Endothelial cell of umbilical vein (primary cell): ENCODE results near the gene FAM151B. TPM values are rescaled to one million over a fixed set of nuclear protein-coding genes. Genes with fewer than 3 reads are reported as not detected.

Source experiments
- Bru-seq: library from RNA; stranded (reverse); fragments of 400-500 nt; gene quantifications from one replicate; lab custom pipeline; 2021; lab: Mats Ljungman, UMichigan
- BruChase-seq, 2 experiments: library from RNA; stranded (reverse); fragments of 400-500 nt; gene quantifications; one replicate each; lab custom pipeline; 2021; lab: Mats Ljungman, UMichigan
- BruUV-seq: library from RNA; stranded (reverse); fragments of 400-500 nt; replicated peaks from 2 replicates; lab custom pipeline; 2021; lab: Mats Ljungman, UMichigan
- CTCF ChIA-PET: fragments of 300-600, 350-600 bp; sonication (Branson Sonifier 250); formaldehyde crosslinking; loops from one replicate; lab custom pipeline; 2021; ENCODE audit warnings: antibody characterized with exemption, inconsistent platforms; lab: Charles Lee
- POLR2A ChIA-PET: fragments of 300-600, 350-600 bp; sonication (Branson Sonifier 250); formaldehyde crosslinking; loops from one replicate; lab custom pipeline; 2021; ENCODE audit warnings: antibody characterized with exemption, inconsistent platforms; lab: Charles Lee
- DNase-seq: peaks from one replicate; pipeline ENCODE4 v3.0.0-alpha.2; 2011; ENCODE audit warnings: low read depth, low spot score
- FAIRE-seq: peaks from 2 replicates; lab custom pipeline; 2011; peaks lifted over from hg19 to GRCh38; lab: Jason Lieb, UNC
- H2AFZ ChIP-seq: 2 replicates; pipeline ENCODE4 v1.6.0; 2012; ENCODE audit warnings: low read depth, low read length, control low read depth, inconsistent platforms
- H3K27ac ChIP-seq: 2 replicates; pipeline ENCODE4 v1.5.1; 2011; ENCODE audit warnings: low read depth, mild to moderate bottlenecking, control low read depth, low read length, moderate library complexity; ENCODE audit not compliant: insufficient read depth
- H3K27me3 ChIP-seq, 2 experiments: 2 replicates each; pipeline versions ENCODE4 v1.6.0 to v1.6.1; 2011; ENCODE audit warnings: low read length in 2 of 2, mixed read lengths in 1 of 2; ENCODE audit not compliant: control insufficient read depth in 2 of 2, insufficient read depth in 2 of 2
- H3K36me3 ChIP-seq, 2 experiments: 2 replicates in 1 of 2; 3 replicates in 1 of 2; pipeline ENCODE4 v1.5.1; 2011; ENCODE audit warnings: low read length in 2 of 2, mild to moderate bottlenecking in 1 of 2, moderate library complexity in 1 of 2; ENCODE audit not compliant: control insufficient read depth in 2 of 2, insufficient read depth in 2 of 2; ENCODE audit errors: extremely low read depth in 1 of 2
- H3K4me1 ChIP-seq: 3 replicates; pipeline ENCODE4 v1.5.1; 2011; ENCODE audit warnings: mild to moderate bottlenecking, low read length; ENCODE audit not compliant: control insufficient read depth, insufficient read depth; ENCODE audit errors: extremely low read depth
- H3K4me2 ChIP-seq: 2 replicates; pipeline ENCODE4 v1.6.1; 2011; ENCODE audit warnings: low read length, control low read depth, mixed read lengths; ENCODE audit not compliant: insufficient read depth
- H3K4me3 ChIP-seq, 3 experiments: fragments of 200-600 bp in 1 of 3; sonication (generic), shearing (Covaris generic) in 1 of 3; replicated peaks in 1 of 3; 2 replicates each; pipeline ENCODE4 v1.5.1; 2011 to 2016; ENCODE audit warnings: control low read depth in 3 of 3, low read length in 3 of 3, mild to moderate bottlenecking in 2 of 3, inconsistent platforms in 1 of 3, low read depth in 1 of 3, moderate library complexity in 1 of 3; ENCODE audit not compliant: insufficient read depth in 1 of 3
- H3K79me2 ChIP-seq: 2 replicates; pipeline ENCODE4 v1.6.0; 2012; ENCODE audit warnings: low read length, inconsistent platforms; ENCODE audit not compliant: control insufficient read depth, insufficient read depth
- H3K9ac ChIP-seq: replicated peaks from 2 replicates; pipeline ENCODE3; 2011; ENCODE audit warnings: low read length, control low read depth; ENCODE audit not compliant: insufficient read depth; ENCODE audit errors: extremely low read depth
- H3K9me1 ChIP-seq: replicated peaks from 3 replicates; pipeline ENCODE4 v1.6.0; 2011; ENCODE audit warnings: mild to moderate bottlenecking, low read length; ENCODE audit not compliant: control insufficient read depth, insufficient read depth; ENCODE audit errors: extremely low read depth
- H3K9me3 ChIP-seq: replicated peaks from 2 replicates; pipeline ENCODE4 v1.5.1; 2012; ENCODE audit warnings: low read length, inconsistent platforms; ENCODE audit not compliant: control insufficient read depth, insufficient read depth
- H4K20me1 ChIP-seq: replicated peaks from 2 replicates; pipeline ENCODE3; 2011; ENCODE audit warnings: mild to moderate bottlenecking, low read length; ENCODE audit not compliant: control insufficient read depth, insufficient read depth; ENCODE audit errors: extremely low read depth
- CTCF ChIP-seq, 2 donors: IDR thresholded peaks; 1 replicate in 1 of 2; 2 replicates in 1 of 2; pipeline ENCODE4 v1.5.1; 2011; ENCODE audit warnings: low read length in 2 of 2, mild to moderate bottlenecking in 2 of 2, moderate library complexity in 2 of 2, control low read depth in 1 of 2, inconsistent platforms in 1 of 2, low read depth in 1 of 2; ENCODE audit not compliant: insufficient read depth in 1 of 2; ENCODE audit errors: extremely low read depth in 1 of 2
- EZH2 ChIP-seq: IDR thresholded peaks from 2 replicates; pipeline ENCODE4 v1.6.1; 2012; ENCODE audit warnings: borderline replicate concordance, low read depth, mild to moderate bottlenecking, moderate library complexity, low read length, inconsistent platforms; ENCODE audit not compliant: severe bottlenecking
- FOS ChIP-seq: IDR thresholded peaks from 2 replicates; pipeline ENCODE4 v1.6.1; 2011; ENCODE audit warnings: mild to moderate bottlenecking, low read length, moderate library complexity, borderline replicate concordance; ENCODE audit not compliant: insufficient read depth
- GATA2 ChIP-seq: IDR thresholded peaks from 2 replicates; pipeline ENCODE4 v1.7.0; 2011; ENCODE audit warnings: low read depth, mild to moderate bottlenecking, moderate library complexity, mixed read lengths, low read length; ENCODE audit not compliant: insufficient read length, insufficient read depth
- JUN ChIP-seq: IDR thresholded peaks from 2 replicates; pipeline ENCODE4 v1.6.1; 2011; ENCODE audit warnings: borderline replicate concordance, low read depth; ENCODE audit not compliant: insufficient read length, insufficient read depth
- MAX ChIP-seq: IDR thresholded peaks from 2 replicates; pipeline ENCODE4 v1.6.1; 2011; ENCODE audit not compliant: insufficient read depth, insufficient read length
- MYC ChIP-seq: IDR thresholded peaks from one replicate; pipeline ENCODE4 v1.6.1; 2011; ENCODE audit warnings: mild to moderate bottlenecking, low read depth, low read length
- POLR2A ChIP-seq: IDR thresholded peaks from 2 replicates; pipeline ENCODE4 v1.6.1; 2012; ENCODE audit warnings: low read depth, mild to moderate bottlenecking, control low read depth, low read length
- POLR2AphosphoS5 ChIP-seq: IDR thresholded peaks from 2 replicates; pipeline ENCODE4 v1.6.1; 2012; ENCODE audit warnings: low read depth, mild to moderate bottlenecking, control low read depth, low read length, moderate library complexity; ENCODE audit not compliant: insufficient read depth
- dilution Hi-C: fragments of 300-500 bp; cut with MboI; formaldehyde crosslinking; loops from one replicate; pipeline ENCODE4 v1.15.0; 2019; ENCODE audit warnings: low sequenced_read_pairs; ENCODE audit not compliant: extremely low pct_ligation_motif_present
- intact Hi-C: fragments of 100-400 bp; cut with micrococcal nuclease; formaldehyde crosslinking; loops from one replicate; pipeline ENCODE4 v1.10.0; 2022
- long read RNA-seq: library from polyadenylated mRNA; stranded (forward); transcript quantifications from one replicate; pipeline ENCODE4 v2.0.0, GENCODE V29; 2021
- polyA minus RNA-seq, 3 experiments: library from RNA; depleted of rRNA, polyadenylated mRNA; stranded (reverse); fragments of >200 nt; gene quantifications; 1 replicate in 1 of 3; 2 replicates in 2 of 3; pipeline ENCODE4 v1.2.3, GENCODE V29; 2011
- polyA plus RNA-seq, 4 experiments: library from polyadenylated mRNA; depleted of rRNA in 3 of 4; stranded (reverse) in 3 of 4; unstranded in 1 of 4; fragments of >200 nt; gene quantifications; 2 replicates each; pipeline versions ENCODE4 v1.2.1 to v1.2.3, GENCODE V29; 2011 to 2012; ENCODE audit warnings: missing spikeins in 1 of 4
- total RNA-seq: library from RNA; stranded (reverse); gene quantifications from 2 replicates; pipeline ENCODE4 v1.2.3, GENCODE V29; 2021

FAM151B gene
- total RNA-seq (2.0 and 2.6 TPM in 2 replicates), polyA plus RNA-seq (0.64 and 0.91 TPM in 2 replicates), polyA minus RNA-seq (1.5 and 4.7 TPM in 2 replicates), Bru-seq, nascent RNA (percentile 47 among the genes with signal in this experiment), BruChase-seq, experiment 1, labeled RNA remaining after a 6-hour chase (percentile 55 among the genes with signal in this experiment), BruChase-seq, experiment 2, labeled RNA remaining after a 2-hour chase (percentile 50 among the genes with signal in this experiment)
- polyA plus RNA-seq (2011; cell fraction: cytosol; rRNA removed), result 0.99 and 1.2 TPM in 2 replicates
- 2.3 and 3.2 TPM in 2 replicates for polyA plus RNA-seq (2011; cell fraction: nucleus; rRNA removed)
- polyA plus RNA-seq (2012), result 1.2 and 1.8 TPM in 2 replicates
- 1.1 TPM for polyA minus RNA-seq (2011; cell fraction: cytosol; rRNA and poly(A)+ RNA removed)
- 2.8 and 6.0 TPM in 2 replicates for polyA minus RNA-seq (2011; cell fraction: nucleus; rRNA and poly(A)+ RNA removed)
- long read RNA-seq, partial matches to known transcripts, result 3 of 10 reads
- long read RNA-seq, other reads (novel, unspliced or antisense), result 4 of 10 reads

- Histone ChIP-seq H3K27ac (peak within 1 kb of the TSS; percentile 15), H2AFZ (peak within 1 kb of the TSS; percentile 93), H3K4me2 (peak within 1 kb of the TSS; percentile 93), H3K4me1 (no peaks in the 10 kb centered on the region), H3K27me3 (no peaks in the 10 kb centered on the region), H4K20me1 (no peaks in the 10 kb centered on the region), H3K9me3 (no peaks in the 10 kb centered on the region), H3K9me1 (no peaks in the 10 kb centered on the region), H3K9ac (peak within 1 kb of the TSS; percentile 66), H3K79me2 (no peaks in the 10 kb centered on the region), H3K36me3 (no peaks in the 10 kb centered on the region), H3K4me3 (peak within 1 kb of the TSS; percentile 55 to 76 (median 76))
- CTCF ChIA-PET, result interaction anchor here (0.6 to 2.4 kb wide), 4 partner anchors 9 to 184 kb away, joined by 3 to 13 read pairs (median 4); no protein-coding TSS in a partner anchor
- POLR2A ChIA-PET, result no interaction called here
- FAIRE-seq (no peak), DNase-seq (peak; percentile 93)
- dilution Hi-C loops (no loop called here), intact Hi-C loops (loop anchor here (1.0 to 10.0 kb wide), 5 partner anchors 84 to 707 kb away; partner anchors contain the start of genes ANKRD34B and RASGRF2)
- TSS peak; percentile 10 for BruUV-seq
- TF ChIP-seq MAX, result peak; percentile 13
- TF ChIP-seq MYC, result no peak
- peak; percentile 44 for TF ChIP-seq POLR2AphosphoS5
- TF ChIP-seq FOS, result no peak
- no peak for TF ChIP-seq JUN
- peak in 1 of 2 donors; percentile 11 for TF ChIP-seq CTCF (IDR thresholded peaks at IDR 0.05; ENCODE audit: extremely low read depth in 1 of 2, insufficient read depth in 1 of 2, low read depth in 1 of 2, low read length in 2 of 2)
- peak; percentile 7 for TF ChIP-seq POLR2A
- TF ChIP-seq EZH2, result no peak
- no peak for TF ChIP-seq GATA2
These were observed at the start of gene FAM151B for GRCh38 chr5:80487829-80488721. TSS of gene FAM151B (plus strand) at chr5:80488100. CDS start at chr5:80488124, 24 bp downstream.
